ENCODE data around the gene ZG16.
"Not testable (repeated sequence)": the region's sequence is repeated elsewhere in the genome, so short reads cannot be mapped to it uniquely, and the experiment has no call there.

The ZG16 gene

GRCh38 chr16:29753516-29753915 is 24.5 kb upstream of the ZG16 start:
- no peak for DNase-seq (ENCODE audit: low read depth)

DNA sequence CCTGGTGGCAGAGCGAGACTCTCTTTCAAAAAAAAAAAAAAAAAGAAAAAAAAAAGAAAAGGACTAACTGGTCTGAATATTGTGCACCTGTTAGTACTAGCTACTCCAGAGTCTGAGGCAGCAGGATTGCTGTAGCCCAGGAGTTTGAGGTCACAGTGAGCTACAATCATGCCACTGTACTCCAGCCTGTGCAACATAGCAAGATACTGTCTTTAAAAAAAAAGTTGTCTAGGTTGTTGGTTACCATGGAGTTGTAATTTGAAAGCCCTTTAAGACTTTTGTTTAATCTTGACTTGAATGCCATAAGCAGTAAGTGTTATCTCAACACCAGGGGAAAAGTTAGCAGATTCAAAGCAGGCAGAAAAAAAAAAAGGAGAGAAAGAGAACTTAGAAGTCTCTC is 21.4 kb upstream of the ZG16 start:
- no peak for DNase-seq (ENCODE audit: low read depth)

DNA sequence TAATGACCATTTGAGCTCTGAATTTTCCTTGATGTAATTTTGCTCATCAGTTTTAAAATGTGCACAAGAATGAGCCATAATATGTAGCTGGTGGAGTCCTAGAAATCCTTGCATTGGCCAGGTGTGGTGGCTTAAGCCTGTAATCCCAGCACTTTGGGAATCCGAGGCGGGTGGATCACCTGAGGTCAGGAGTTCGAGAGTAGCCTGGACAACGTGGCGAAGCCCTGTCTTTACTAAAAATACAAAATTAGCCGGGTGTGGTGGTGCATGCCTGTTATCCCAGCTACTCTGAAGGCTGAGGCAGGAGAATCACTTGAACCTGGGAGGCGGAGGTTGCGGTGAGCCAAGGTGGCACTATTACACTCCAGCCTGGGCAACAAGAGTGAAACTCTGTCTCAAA is 21.0 kb upstream of the ZG16 start:
- DNase-seq (ENCODE audit: low read depth), result not testable (repeated sequence)

- no peak for DNase-seq (ENCODE audit: low read depth)
Observed at GRCh38 chr16:29757950-29758466, 20.0 kb upstream of the ZG16 start.

- no peak for DNase-seq (ENCODE audit: low read depth)
Observed at GRCh38 chr16:29760567-29761279, 17.3 kb upstream of the ZG16 start.

- not testable (repeated sequence) for DNase-seq (ENCODE audit: low read depth)
Observed at GRCh38 chr16:29761280-29761651, 16.8 kb upstream of the ZG16 start.

DNA sequence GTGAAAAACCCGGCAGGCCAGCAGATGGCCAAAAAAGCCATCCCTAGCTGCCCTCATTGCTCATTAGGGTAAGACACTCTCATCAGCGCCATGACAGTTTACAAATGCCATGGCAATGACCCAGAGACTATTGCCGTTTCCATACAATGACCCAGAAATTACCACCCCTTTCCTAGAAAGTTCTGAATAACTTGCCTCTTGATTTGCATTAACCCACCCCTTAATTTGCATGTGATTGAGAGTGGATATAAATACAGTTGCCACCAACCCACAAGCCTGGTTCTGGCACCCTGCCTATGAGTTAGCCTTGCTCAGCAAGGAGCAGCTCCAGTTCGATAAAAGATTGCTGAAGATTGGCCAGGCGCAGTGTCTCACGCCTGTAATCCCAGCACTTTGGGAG is 16.2 kb upstream of the ZG16 start:
- no peak for DNase-seq (ENCODE audit: low read depth)

DNA sequence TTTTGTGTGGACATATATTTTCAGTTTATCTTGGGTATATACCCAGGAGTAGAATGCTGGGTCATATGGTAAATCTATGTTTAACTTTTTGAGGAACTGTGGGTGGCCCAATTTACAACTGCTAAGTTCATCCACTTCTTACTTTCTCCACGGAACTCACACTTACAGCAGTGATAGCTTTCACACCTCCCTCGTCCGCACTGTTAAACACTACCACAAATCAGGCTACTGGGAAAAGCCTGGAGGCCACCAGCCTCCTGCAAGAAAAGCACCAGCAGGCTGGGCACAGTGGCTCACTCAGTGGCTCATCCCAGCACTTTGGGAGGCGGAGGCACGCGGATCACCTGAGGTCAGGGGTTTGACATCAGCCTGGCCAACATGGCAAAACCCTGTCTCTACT is 14.7 kb upstream of the ZG16 start:
- no peak for DNase-seq (ENCODE audit: low read depth)

DNA sequence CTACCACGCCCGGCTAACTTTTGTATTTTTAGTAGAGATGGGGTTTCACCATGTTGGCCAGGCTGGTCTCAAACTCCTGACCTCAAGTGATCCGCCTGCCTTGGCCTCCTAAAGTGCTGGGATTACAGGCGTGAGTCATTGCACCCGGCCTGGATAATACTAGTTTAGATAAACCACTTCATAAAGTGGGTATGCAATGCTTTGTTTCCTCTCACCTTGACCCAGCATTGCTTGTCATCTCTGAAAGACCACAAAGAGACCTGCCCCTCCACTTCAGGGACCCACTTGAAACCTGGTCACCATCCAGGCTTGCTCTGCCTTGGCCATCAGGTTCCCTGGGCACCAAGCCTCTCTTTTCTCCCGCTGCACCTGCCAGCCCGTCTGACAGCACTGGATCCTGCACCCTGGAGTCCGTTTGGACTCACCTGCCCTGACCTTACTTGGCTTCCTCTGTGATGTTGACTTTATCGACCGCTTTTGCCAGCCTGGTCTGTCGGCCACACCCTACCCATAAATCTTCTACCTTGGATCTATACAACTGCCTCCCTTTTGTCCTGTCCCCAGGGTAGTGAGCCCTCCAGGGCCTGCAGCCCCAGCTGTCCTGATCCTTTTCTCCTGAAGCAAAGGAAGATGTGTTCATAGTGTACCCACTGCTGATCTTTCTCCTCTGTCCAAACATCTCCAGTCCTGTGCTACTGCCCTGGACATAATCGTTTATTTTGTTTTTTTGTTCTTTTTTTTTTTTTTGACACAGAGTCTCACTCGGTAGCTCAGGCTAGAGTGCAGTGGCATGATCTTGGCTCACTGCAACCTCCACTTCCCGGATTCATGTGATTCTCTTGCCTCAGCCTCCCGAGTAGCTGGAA is 12.7 kb upstream of the ZG16 start:
- DNase-seq (ENCODE audit: low read depth), result no peak

- DNase-seq (ENCODE audit: low read depth), result no peak
Observed at GRCh38 chr16:29766571-29766970, 11.5 kb upstream of the ZG16 start.

DNA sequence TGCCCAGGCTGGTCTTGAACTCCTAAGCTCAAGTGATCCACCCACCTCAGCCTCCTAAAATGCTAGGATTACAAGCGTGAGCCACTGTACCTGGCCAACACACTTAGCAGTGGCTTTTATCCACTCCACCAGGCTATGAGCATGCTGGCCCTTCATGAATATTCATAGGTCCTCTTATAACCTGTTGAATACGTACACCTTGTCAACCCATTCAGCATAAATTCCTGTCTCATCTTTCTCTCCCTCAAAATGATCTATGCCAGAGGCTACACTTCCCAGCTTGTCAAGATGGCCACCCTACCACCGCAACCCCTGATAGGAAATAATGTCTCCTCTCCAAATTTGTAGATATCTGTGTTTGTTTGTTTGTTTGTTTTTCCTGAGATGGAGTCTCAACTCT is 11.0 kb upstream of the ZG16 start:
- no peak for DNase-seq (ENCODE audit: low read depth)

DNA sequence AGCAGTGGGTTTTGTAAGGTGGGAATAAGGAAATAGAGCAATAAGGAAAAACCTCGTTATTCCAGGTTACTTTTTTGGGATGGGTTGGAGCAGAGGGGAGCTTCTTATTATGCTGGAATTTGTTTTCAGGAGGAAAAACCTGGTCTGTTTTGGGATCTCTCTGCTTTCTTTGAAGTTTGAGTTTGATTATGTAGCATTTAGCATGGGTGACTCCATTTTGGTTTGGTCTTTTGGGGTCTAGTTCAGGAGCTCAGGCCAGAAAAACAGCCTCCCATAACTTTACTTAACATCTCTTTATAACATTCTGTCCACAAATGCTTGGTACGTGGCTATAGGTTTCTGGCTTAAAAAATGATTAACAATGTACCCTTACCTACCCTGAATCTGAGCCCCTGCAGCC is 8.5 kb upstream of the ZG16 start:
- DNase-seq (ENCODE audit: low read depth), result no peak

GRCh38 chr16:29770250-29770929 is 7.7 kb upstream of the ZG16 start:
- DNase-seq (ENCODE audit: low read depth), result no peak

GRCh38 chr16:29772330-29772729 is 5.7 kb upstream of the ZG16 start:
- DNase-seq (ENCODE audit: low read depth), result not testable (repeated sequence)

GRCh38 chr16:29774730-29775129 is 3.3 kb upstream of the ZG16 start:
- DNase-seq (ENCODE audit: low read depth), result no peak

DNA sequence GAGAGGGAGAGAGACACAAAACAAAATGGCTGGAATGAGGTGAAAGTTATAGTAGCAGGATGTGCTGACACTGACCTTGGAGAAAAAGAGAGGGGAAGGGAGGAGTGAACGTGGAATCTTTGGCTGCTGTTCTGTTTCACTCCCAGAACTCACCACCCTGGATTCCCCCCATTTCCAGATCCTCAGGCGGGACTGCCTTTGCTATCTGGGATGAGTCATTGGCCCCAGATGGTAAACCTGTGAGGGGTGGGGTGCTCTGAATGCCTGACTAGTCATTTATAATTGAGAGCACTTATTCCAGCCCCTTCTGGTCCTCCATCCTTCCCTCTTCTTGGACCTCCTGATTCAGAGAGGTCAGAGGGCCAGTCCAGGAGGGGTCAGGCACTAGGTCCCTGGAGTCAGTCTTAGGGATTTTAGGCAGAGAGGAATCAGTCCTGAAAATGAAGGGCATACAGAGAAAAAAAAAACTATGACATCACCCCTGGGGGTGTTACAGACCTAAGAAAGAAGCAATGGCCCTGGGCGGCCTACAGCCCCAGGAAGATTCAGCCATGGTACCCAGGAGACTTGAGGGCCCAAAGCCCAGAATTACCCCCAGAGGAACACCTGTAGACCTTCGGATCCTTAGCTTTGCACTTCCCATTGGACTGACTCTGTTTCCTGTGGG is 2.2 kb upstream of the ZG16 start:
- DNase-seq (ENCODE audit: low read depth), result no peak

DNA sequence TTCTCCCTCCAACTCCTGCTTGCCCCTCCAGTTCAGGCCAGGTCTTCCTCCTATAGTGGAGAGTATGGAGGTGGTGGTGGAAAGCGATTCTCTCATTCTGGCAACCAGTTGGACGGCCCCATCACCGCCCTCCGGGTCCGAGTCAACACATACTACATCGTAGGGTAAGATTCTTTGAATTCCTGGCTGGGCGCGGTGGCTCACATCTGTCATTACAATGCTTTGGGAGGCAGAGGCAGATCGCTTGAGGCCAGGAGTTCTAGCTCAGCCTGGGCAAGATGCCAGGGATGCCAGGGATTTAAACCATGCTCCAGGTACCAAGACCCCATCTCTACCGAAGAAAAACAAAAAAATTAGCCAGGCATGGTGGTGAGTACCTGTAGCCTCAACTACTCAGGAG is 1.4 kb downstream of the ZG16 start:
- no peak for DNase-seq (ENCODE audit: low read depth)

DNA sequence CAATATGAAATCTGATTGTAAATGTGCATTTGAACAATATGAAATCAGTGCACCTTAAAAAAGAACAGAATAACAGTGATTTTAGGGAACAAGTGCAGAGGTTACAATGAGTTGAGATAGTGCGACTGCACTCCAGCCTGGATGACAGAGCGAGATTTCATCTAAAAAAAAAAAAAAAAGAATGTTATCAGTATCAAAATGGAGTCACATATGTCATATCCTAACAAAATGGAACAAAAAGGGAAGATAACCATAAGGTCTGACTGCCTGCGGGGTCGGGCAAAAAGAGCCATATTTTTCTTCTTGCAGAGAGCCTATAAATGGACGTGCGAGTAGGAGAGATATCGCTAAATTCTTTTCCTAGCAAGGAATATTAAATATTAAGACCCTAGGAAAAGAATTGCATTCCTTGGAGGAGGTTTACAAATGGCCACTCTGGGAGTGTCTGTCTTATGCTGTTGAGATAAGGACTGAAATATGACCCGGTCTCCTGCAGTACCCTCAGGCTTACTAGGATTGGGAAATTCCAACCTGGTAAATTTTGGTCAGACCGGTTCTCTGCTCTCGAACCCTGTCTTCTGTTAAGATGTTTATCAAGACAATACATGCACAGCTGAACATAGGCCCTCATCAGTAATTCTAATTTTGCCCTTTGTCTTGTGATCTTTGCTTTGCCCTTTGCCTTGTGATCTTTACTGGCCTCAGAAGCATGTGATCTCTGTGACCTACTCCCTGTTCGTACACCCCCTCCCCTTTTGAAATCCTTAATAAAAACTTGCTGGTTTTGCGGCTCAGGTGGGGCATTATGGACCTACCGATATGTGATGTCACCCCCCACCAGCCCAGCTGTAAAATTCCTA is 5.3 kb downstream of the ZG16 start:
- not testable (repeated sequence) for DNase-seq (ENCODE audit: low read depth)

DNA sequence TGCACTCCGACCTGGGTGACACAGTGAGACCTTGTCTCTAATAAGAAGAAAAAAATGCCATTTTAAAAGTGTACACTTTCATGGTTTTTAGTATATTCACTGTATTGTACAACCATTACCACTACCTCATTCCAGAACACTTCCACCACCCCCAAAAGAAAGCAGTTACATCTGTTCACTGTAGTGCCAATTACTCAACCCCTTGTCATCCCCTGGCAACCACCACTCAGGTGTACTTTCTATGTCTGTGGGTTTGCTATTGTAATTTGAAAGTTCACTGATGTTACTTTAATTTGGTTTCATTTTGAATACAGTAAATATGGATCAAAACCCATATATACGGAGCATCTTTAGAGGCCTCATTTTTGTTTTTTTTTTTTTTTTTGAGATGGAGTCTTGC is 6.1 kb downstream of the ZG16 start:
- DNase-seq (ENCODE audit: low read depth), result no peak

- peak; percentile 50 for DNase-seq (ENCODE audit: low read depth)
Observed at GRCh38 chr16:29784901-29785500, 6.9 kb downstream of the ZG16 start.

DNA sequence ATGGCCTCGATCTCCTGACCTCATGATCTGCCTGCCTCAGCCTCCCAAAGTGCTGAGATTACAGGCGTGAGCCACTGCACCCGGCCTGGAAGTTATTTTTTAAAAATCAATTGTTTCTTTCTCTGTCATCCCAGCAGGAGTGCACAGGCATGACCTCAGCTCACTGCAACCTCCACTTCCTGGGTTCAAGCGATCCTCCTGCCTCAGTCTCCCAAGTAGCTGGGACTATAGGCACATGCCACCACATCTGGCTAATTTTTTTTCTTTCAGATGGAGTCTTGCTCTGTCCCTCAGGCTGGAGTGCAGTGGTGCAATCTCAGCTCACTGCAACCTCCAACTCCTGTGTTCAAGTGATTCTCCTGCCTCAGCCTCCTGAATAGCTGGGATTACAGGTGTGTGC is 9.1 kb downstream of the ZG16 start:
- DNase-seq (ENCODE audit: low read depth), result not testable (repeated sequence)

All from stimulated activated CD8-positive, alpha-beta memory T cell treated with anti-CD3 and anti-CD28 coated beads, Interleukin-12 subunit alpha, Interleukin-12 subunit beta, amount 100 ng/mL, for 4 hours (primary cell).